ENCODE measurements around the gene RAX2. TPM values are rescaled to one million over a fixed set of nuclear protein-coding genes. Genes with fewer than 3 reads are reported as not detected.

Gene RAX2
- total RNA-seq: not detected

- Histone ChIP-seq H3K4me3 (no peak within 1 kb of the TSS), H3K27ac (no peak within 1 kb of the TSS), H3K4me1 (no peaks in the 10 kb centered on the region), H3K9me3 (no peaks in the 10 kb centered on the region), H3K36me3 (peaks cover 0 to 14% of the 10 kb centered on the region in 2 donors), H3K27me3 (no peaks in the 10 kb centered on the region)
- intact Hi-C loops (cut with DNase I): no loop called here
- TF ChIP-seq POLR2A (IDR thresholded peaks at IDR 0.05) (no peak), POLR2AphosphoS5 (IDR thresholded peaks at IDR 0.05; ENCODE audit: insufficient read depth in 1 of 2, low read depth in 1 of 2) (no peak)
- no peak for DNase-seq (ENCODE audit: extremely low spot score in 2 of 2)
Observed at GRCh38 chr19:3771906-3772455, at the start of gene RAX2. TSS of gene RAX2 (minus strand) at chr19:3772228. CDS start at chr19:3771742, 486 bp downstream.

- Histone ChIP-seq H3K36me3 (no peaks in the 10 kb centered on the region), H3K27me3 (no peaks in the 10 kb centered on the region), H3K4me3 (no peak overlapping the region), H3K9me3 (no peaks in the 10 kb centered on the region), H3K27ac (no peak overlapping the region), H3K4me1 (no peaks in the 10 kb centered on the region)
- no peak for TF ChIP-seq POLR2A (IDR thresholded peaks at IDR 0.05)
- TF ChIP-seq POLR2AphosphoS5 (IDR thresholded peaks at IDR 0.05; ENCODE audit: insufficient read depth in 1 of 2, low read depth in 1 of 2): no peak
- TF ChIP-seq CTCF (IDR thresholded peaks at IDR 0.05): no peak
- intact Hi-C loops (cut with DNase I): no loop called here
- no peak for DNase-seq (ENCODE audit: extremely low spot score in 2 of 2)
Observed at GRCh38 chr19:3821156-3821555, 49.1 kb upstream of the RAX2 start.

- Histone ChIP-seq H3K27ac (no peak overlapping the region), H3K4me1 (no peaks in the 10 kb centered on the region), H3K27me3 (no peaks in the 10 kb centered on the region), H3K9me3 (no peaks in the 10 kb centered on the region), H3K36me3 (no peaks in the 10 kb centered on the region), H3K4me3 (no peak overlapping the region)
- no peak for DNase-seq (ENCODE audit: extremely low spot score in 2 of 2)
- intact Hi-C loops (cut with DNase I): no loop called here
- TF ChIP-seq POLR2AphosphoS5 (IDR thresholded peaks at IDR 0.05; ENCODE audit: insufficient read depth in 1 of 2, low read depth in 1 of 2) (no peak), CTCF (IDR thresholded peaks at IDR 0.05) (no peak), POLR2A (IDR thresholded peaks at IDR 0.05) (no peak)
Observed at GRCh38 chr19:3819989-3820388, 48.0 kb upstream of the RAX2 start.

- TF ChIP-seq POLR2AphosphoS5 (IDR thresholded peaks at IDR 0.05; ENCODE audit: insufficient read depth in 1 of 2, low read depth in 1 of 2) (no peak), CTCF (IDR thresholded peaks at IDR 0.05) (no peak), POLR2A (IDR thresholded peaks at IDR 0.05) (no peak)
- Histone ChIP-seq H3K27ac (no peak overlapping the region), H3K4me1 (no peaks in the 10 kb centered on the region), H3K27me3 (no peaks in the 10 kb centered on the region), H3K4me3 (no peak overlapping the region), H3K36me3 (no peaks in the 10 kb centered on the region), H3K9me3 (no peaks in the 10 kb centered on the region)
- intact Hi-C loops (cut with DNase I): no loop called here
- DNase-seq (ENCODE audit: extremely low spot score in 2 of 2): no peak
Observed at GRCh38 chr19:3818918-3819317, 46.9 kb upstream of the RAX2 start.

- Histone ChIP-seq H3K27ac (no peak overlapping the region), H3K4me3 (no peak overlapping the region), H3K9me3 (no peaks in the 10 kb centered on the region), H3K4me1 (no peaks in the 10 kb centered on the region), H3K27me3 (no peaks in the 10 kb centered on the region), H3K36me3 (no peaks in the 10 kb centered on the region)
- no peak for DNase-seq (ENCODE audit: extremely low spot score in 2 of 2)
- no peak for TF ChIP-seq CTCF (IDR thresholded peaks at IDR 0.05)
- TF ChIP-seq POLR2A (IDR thresholded peaks at IDR 0.05): no peak
- peak in 1 of 2 donors; percentile 20 for TF ChIP-seq POLR2AphosphoS5 (IDR thresholded peaks at IDR 0.05; ENCODE audit: insufficient read depth in 1 of 2, low read depth in 1 of 2)
- intact Hi-C loops (cut with DNase I): no loop called here
Observed at GRCh38 chr19:3818466-3818865, 46.4 kb upstream of the RAX2 start.
